Right ventricle myocardium inferior (tissue), 1 donor: ENCODE data around the gene FAM229B. TPM values are rescaled to one million over a fixed set of nuclear protein-coding genes. Genes with fewer than 3 reads are reported as not detected.

ENCODE experiments used
- ATAC-seq: fragments of 200-7000 bp; cut with Tn5 transposase; one replicate; pipeline ENCODE4 v1.9.1; 2020; ENCODE audit warnings: mild to moderate bottlenecking, moderate library complexity
- DNase-seq: peaks from one replicate; pipeline ENCODE4 v3.0.0; 2021; ENCODE audit errors: missing footprints
- intact Hi-C: fragments of 100-400 bp; cut with DNase I; formaldehyde crosslinking; loops from one replicate; pipeline ENCODE4 v1.11.0; 2022
- total RNA-seq: library from RNA; stranded (reverse); fragmentation: NEBNext Ultra II Directional; extraction: Animal tissue kit (Norgen Biotek cat#: 25700); gene quantifications from one replicate; pipeline ENCODE4 v1.2.1, GENCODE V29; 2021
- donor health status: DM: no; HTN: yes; CAD: no; lungs with severe emphysema.

Gene FAM229B
- total RNA-seq, 1 donor from 2014 or later: 75.1 TPM

- DNase-seq (no peak), ATAC-seq (no peak)
- intact Hi-C loops: no loop called here
Observed at GRCh38 chr6:112118034-112118433, 30.6 kb downstream of the FAM229B start.

DNA sequence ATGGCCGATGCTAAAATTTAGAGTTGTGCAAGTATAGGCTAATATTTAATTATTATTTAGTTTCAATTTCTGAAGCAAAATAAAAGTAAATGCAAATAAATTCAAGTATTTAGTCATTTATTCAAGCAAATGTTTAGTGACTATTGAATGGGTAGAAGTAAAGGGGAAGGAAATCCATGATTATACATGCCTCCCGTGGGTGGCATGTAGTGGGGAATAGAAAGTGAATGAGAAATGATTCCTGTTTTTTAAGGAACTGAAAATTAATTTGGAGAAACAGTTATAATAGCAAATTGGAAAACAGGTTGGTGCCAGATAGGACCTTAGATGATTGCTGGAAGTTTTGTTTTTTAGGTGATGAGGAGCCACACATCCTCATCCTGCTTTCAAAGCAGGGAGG lies 35.4 kb downstream of the FAM229B start:
- ATAC-seq (no peak), DNase-seq (no peak)
- intact Hi-C loops: no loop called here

DNA sequence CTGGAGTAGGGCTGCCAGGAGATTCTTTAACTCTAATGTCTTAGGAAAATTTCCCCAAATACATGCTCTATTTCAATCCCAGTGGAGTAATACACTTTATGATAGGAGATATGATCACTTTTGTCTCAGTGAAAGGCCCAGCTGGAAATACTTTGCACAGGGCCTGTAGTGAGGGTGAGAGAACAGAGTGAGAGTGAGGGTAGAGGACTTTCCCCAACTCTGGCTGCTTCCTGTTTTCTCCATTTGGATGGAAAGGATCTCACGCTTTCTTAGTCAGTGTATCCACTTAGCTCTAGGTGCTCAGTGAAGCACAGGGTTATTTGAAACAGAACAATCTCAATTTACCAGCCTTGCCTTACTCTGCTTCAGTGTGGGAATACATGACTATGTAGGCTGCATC lies 36.6 kb downstream of the FAM229B start:
- ATAC-seq (no peak), DNase-seq (no peak)
- intact Hi-C loops: no loop called here

- ATAC-seq: no peak
- intact Hi-C loops: no loop called here
Observed at GRCh38 chr6:112128208-112128607, 40.8 kb downstream of the FAM229B start.

GRCh38 chr6:112130878-112131277 lies 43.5 kb downstream of the FAM229B start:
- DNase-seq (no peak), ATAC-seq (no peak)
- intact Hi-C loops: loop anchor here (10.0 kb wide), 1 partner anchor 56 kb away; no protein-coding TSS in a partner anchor

More at GRCh38 chr6:112128208-112128607, 40.8 kb downstream of the FAM229B start:
- no peak for DNase-seq

DNA sequence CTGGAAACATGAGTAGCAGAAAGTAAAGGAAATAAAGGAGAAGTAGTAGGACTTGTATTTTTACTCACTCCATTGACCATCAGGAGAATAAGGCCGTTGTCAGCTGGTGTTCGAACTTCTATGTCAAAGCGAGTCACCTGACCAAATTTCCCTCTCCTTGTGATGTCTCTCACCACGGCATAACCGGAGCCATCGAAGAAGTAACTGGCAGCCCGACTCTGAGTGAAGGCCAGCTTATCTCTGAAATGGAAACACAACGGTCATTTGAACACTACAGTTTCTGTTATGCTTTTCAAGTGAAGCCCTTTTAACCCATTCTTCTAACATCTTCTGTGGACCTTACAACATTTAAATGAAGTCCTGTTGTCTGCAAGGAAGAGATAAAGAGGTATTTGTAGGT lies 51.7 kb downstream of the FAM229B start:
- no peak for ATAC-seq
- peak; percentile 59 for DNase-seq
- intact Hi-C loops: loop anchor here (10.0 kb wide), 1 partner anchor 64 kb away; no protein-coding TSS in a partner anchor

GRCh38 chr6:112141707-112142106 lies 54.3 kb downstream of the FAM229B start:
- intact Hi-C loops: no loop called here
- ATAC-seq (no peak), DNase-seq (no peak)

GRCh38 chr6:112144145-112144926 lies 56.9 kb downstream of the FAM229B start:
- no peak for DNase-seq
- intact Hi-C loops: no loop called here

DNA sequence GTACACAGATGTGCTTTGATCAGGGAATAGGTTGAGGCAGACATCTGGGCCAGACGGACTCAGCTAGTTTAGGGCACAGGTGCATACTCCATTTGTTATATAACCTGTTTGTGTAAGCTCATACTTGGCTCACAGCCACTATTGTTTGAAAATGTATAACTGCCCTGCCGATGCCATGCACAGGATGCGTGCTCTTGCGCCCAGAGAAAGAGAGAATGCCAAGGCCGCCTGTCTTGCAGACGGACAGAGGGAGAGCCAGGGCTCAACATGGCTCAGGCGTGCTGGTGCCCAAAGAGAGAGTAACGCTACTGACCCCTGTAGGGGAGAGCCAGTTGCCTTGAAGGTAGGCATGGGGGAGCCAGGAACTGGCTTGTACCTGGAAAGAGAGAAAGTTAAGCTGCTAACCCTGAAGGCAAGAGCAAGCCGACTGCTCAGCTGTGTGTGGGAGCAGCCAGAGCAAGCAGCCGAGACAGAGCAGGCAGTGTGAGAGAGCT lies 57.7 kb downstream of the FAM229B start:
- intact Hi-C loops: no loop called here
- no peak for DNase-seq
- ATAC-seq: no peak

More at GRCh38 chr6:112144145-112144926, 56.9 kb downstream of the FAM229B start:
- no peak for ATAC-seq

DNA sequence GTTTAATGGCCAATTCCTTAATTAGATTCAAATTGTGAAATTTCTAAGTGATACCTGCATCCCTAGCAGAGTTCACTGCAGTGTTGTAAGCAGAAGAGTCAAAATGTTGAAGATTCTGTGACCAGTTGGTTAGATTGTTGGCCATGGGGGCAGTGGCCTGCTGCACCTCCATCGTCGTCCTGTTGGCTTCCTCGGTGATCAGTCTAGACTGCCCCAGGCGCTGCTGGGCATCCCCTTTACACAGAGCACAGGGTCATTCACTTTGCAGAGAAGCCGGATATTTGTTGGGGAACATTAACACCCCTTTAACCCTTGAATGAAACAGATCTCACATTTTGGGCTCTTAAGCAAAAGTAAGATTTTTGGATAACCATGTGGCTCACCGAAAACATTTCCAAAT lies 60.7 kb downstream of the FAM229B start:
- ATAC-seq: no peak
- intact Hi-C loops: no loop called here
- no peak for DNase-seq

GRCh38 chr6:112149236-112149635 lies 61.8 kb downstream of the FAM229B start:
- ATAC-seq (no peak), DNase-seq (no peak)
- intact Hi-C loops: no loop called here

GRCh38 chr6:112149719-112150263 lies 62.4 kb downstream of the FAM229B start:
- intact Hi-C loops: no loop called here
- peak; percentile 68 for ATAC-seq
- DNase-seq: no peak

DNA sequence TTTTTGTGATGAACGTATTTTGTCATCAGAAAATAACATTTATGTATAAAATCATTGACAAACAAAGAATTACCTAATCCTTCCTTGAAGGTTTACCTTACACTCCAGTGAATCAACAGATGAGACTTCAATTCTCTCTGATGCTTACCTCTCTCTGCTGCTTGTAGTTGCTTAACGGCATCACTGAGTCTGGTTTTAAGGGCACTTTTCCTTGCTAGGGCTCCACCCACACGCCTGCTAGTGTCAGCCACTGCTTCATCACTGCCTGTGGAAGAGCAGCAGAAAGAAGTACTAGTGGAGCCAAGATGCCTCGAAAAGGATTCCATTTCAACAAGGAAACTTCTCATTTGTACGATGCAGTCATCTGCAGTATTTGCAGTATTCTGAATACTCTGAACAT lies 63.0 kb downstream of the FAM229B start:
- ATAC-seq (peak; percentile 69), DNase-seq (no peak)
- intact Hi-C loops: no loop called here

Other genes starting within 250 kb of the FAM229B start
- 50.4 TPM for gene FYN, start 214.1 kb upstream of the FAM229B start, total RNA-seq
- gene CCN6, start 33.5 kb upstream of the FAM229B start, total RNA-seq: not detected
- 24.0 TPM for gene TUBE1, start 109 bp upstream of the FAM229B start, total RNA-seq
- gene LAMA4, start 167.0 kb downstream of the FAM229B start, total RNA-seq: 83.0 TPM